Left renal cortex interstitium (tissue), 4 donors: ENCODE measurements around the gene SNX33. TPM values are rescaled to one million over a fixed set of nuclear protein-coding genes. Genes with fewer than 3 reads are reported as not detected.

Experiments
- DNase-seq, 4 donors: peaks; one replicate each; pipeline ENCODE4 v3.0.0-alpha.2; 2013; ENCODE audit warnings: low read depth in 4 of 4, low spot score in 2 of 4, missing footprints in 1 of 4
- polyA plus RNA-seq, 4 donors: library from polyadenylated mRNA; unstranded; fragments of 120-200 nt; gene quantifications; one replicate each; pipeline ENCODE4 v1.2.1, GENCODE V29; 2013; ENCODE audit not compliant: insufficient read length in 4 of 4

Gene SNX33
- polyA plus RNA-seq, 4 donors = 19.4 to 21.9 (median 20.3) TPM

- DNase-seq = no peak
Measured at GRCh38 chr15:75641179-75641503, 6.6 kb upstream of the SNX33 start.

GRCh38 chr15:75641603-75642002 lies 6.1 kb upstream of the SNX33 start:
- DNase-seq = no peak

GRCh38 chr15:75644376-75644775 lies 3.3 kb upstream of the SNX33 start:
- no peak for DNase-seq

- no peak for DNase-seq
Measured at GRCh38 chr15:75646112-75646943, 1.4 kb upstream of the SNX33 start.

- DNase-seq = peak in 3 of 4 donors; percentile 13 to 36 (median 22)
Measured at GRCh38 chr15:75646944-75647364, 758 bp upstream of the SNX33 start.

- DNase-seq = no peak
Measured at GRCh38 chr15:75648156-75649000, 666 bp downstream of the SNX33 start.

GRCh38 chr15:75649045-75649761 lies 1.5 kb downstream of the SNX33 start:
- no peak for DNase-seq

- no peak for DNase-seq
Measured at GRCh38 chr15:75649848-75650247, 2.1 kb downstream of the SNX33 start.

- DNase-seq = no peak
Measured at GRCh38 chr15:75650908-75651809, 3.4 kb downstream of the SNX33 start.

- no peak for DNase-seq
Measured at GRCh38 chr15:75651810-75652543, 4.3 kb downstream of the SNX33 start.

GRCh38 chr15:75653347-75653913 lies 5.7 kb downstream of the SNX33 start:
- DNase-seq = no peak

GRCh38 chr15:75654201-75654907 lies 6.6 kb downstream of the SNX33 start:
- no peak for DNase-seq

- DNase-seq = no peak
Measured at GRCh38 chr15:75655931-75656330, 8.2 kb downstream of the SNX33 start.

GRCh38 chr15:75656331-75656730 lies 8.6 kb downstream of the SNX33 start:
- no peak for DNase-seq

GRCh38 chr15:75656813-75657212 lies 9.1 kb downstream of the SNX33 start:
- DNase-seq = no peak

- DNase-seq = no peak
Measured at GRCh38 chr15:75659141-75659771, 11.5 kb downstream of the SNX33 start.

GRCh38 chr15:75659928-75660645 lies 12.4 kb downstream of the SNX33 start:
- DNase-seq = no peak
